Right lobe of liver (tissue), 6 donors: ENCODE measurements around the gene ESYT1. TPM values are rescaled to one million over a fixed set of nuclear protein-coding genes. Genes with fewer than 3 reads are reported as not detected.

Source experiments
- ATAC-seq, 4 donors: fragments of 200-7000 bp; cut with Tn5 transposase; one replicate each; pipeline ENCODE4 v1.9.1; 2020; ENCODE audit warnings: mild to moderate bottlenecking in 4 of 4, moderate library complexity in 4 of 4
- DNase-seq, 3 donors: peaks; one replicate each; pipeline ENCODE4 v3.0.0-alpha.2; 2020
- H3K27ac ChIP-seq, 3 donors: fragments of 200-600 bp; one replicate each; pipeline ENCODE4 v1.8.0; 2022
- H3K27me3 ChIP-seq, 2 donors: fragments of 200-600 bp; one replicate each; pipeline ENCODE4 v1.8.0; 2022
- H3K36me3 ChIP-seq, 4 donors: fragments of 200-600 bp; sonication (generic) in 1 of 4; one replicate each; pipeline versions ENCODE4 v1.5.1 to v1.8.0; 2017 to 2022; ENCODE audit warnings: control low read depth in 1 of 4
- H3K4me1 ChIP-seq, 4 donors: fragments of 200-600 bp; sonication (generic) in 1 of 4; one replicate each; pipeline versions ENCODE4 v1.5.1 to v1.8.0; 2017 to 2022; ENCODE audit warnings: control low read depth in 1 of 4
- H3K4me3 ChIP-seq, 3 donors: fragments of 200-600 bp; one replicate each; pipeline ENCODE4 v1.8.0; 2022
- H3K9me3 ChIP-seq, 4 donors: fragments of 200-600 bp; sonication (generic) in 1 of 4; one replicate each; pipeline versions ENCODE4 v1.5.1 to v1.8.0; 2017 to 2022; ENCODE audit warnings: control low read depth in 1 of 4
- CTCF ChIP-seq, 4 donors: fragments of 200-600 bp in 3 of 4; fragments of 450-650 bp in 1 of 4; IDR thresholded peaks; one replicate each; pipeline versions ENCODE4 v1.5.1 to v1.8.0; 2016 to 2022; ENCODE audit warnings: antibody characterized with exemption in 4 of 4, mild to moderate bottlenecking in 2 of 4
- POLR2A ChIP-seq: fragments of 450-650 bp; IDR thresholded peaks from one replicate; pipeline ENCODE4 v1.6.1; 2017; ENCODE audit warnings: antibody characterized with exemption, mild to moderate bottlenecking
- WGBS: methylation state at CpG from one replicate; pipeline ENCODE4 v1.1.6; 2018; ENCODE audit warnings: low coverage, low lambda C conversion rate; ENCODE audit not compliant: insufficient coverage; ENCODE audit errors: missing lambda C conversion rate; 5-methylcytosine and 5-hydroxymethylcytosine counted together
- intact Hi-C, 2 donors: fragments of 100-400 bp; cut with DNase I; formaldehyde crosslinking; loops; one replicate each; pipeline versions ENCODE4 v1.11.2 to v1.14.1; 2022
- total RNA-seq, 6 experiments: library from RNA; depleted of rRNA in 2 of 6; stranded (reverse); fragments of >200 nt in 2 of 6; fragmentation: NEBNext Ultra II Directional in 3 of 6; extraction: Animal tissue kit (Norgen Biotek cat#: 25700) in 3 of 6; gene quantifications; one replicate each; pipeline versions ENCODE4 v1.1.0 to v1.2.4, GENCODE V29; 2016 to 2023
- donor health status: DM: no; HTN: yes; CAD: no.
- donor health status: DM: no; HTN: no; CAD: no.
- donor health status: DM: no; HTN: no; CAD: no.
- donor health status: DM: no; HTN: yes; CAD: no.
- donor health status: DM: no; HTN: yes; CAD: no.

The ESYT1 gene
- total RNA-seq, 6 experiments from 2014 or later: 56.5 to 117 (median 70.3) TPM

DNA sequence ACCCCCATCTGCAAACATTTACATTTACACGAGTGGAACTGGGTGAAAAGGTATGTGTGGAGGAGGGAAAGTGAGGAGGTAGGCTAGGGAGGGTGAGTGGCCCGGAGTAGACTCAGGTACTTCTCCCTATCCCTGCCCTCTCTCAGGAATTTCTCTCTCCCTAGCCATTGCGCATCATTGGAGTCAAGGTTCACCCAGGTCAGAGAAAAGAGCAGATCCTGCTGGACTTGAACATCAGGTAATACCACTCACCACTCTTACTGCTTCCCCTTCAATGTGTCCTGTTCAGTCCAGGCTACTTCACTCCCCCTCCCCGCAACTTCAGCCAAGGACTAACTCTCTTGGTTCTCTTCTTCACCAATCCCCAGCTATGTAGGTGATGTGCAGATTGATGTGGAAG lies 2.8 kb downstream of the ESYT1 start:
- 50% methylated on average over 2 of the region's 4 CpGs for WGBS
- peaks cover 0 to 49% (median 28%) of the 10 kb centered on the region in 4 donors for H3K36me3 ChIP-seq
- DNase-seq: no peak
- peaks cover 0 to 27% (median 11%) of the 10 kb centered on the region in 4 donors for H3K4me1 ChIP-seq
- no peaks in the 10 kb centered on the region for H3K9me3 ChIP-seq
- no peak overlapping the region for H3K27ac ChIP-seq
- TF ChIP-seq POLR2A (no peak), CTCF (IDR thresholded peaks at IDR 0.05) (no peak)
- intact Hi-C loops: loop anchor here in 1 of 2 donors (5.0 kb wide), 1 partner anchor 56 kb away; the partner anchor contains the start of gene SMARCC2
- no peaks in the 10 kb centered on the region for H3K27me3 ChIP-seq
- H3K4me3 ChIP-seq: no peak overlapping the region
- no peak for ATAC-seq

GRCh38 chr12:56134897-56135296 lies 6.8 kb downstream of the ESYT1 start:
- TF ChIP-seq POLR2A (no peak), CTCF (IDR thresholded peaks at IDR 0.05) (no peak)
- Histone ChIP-seq H3K27ac (no peak overlapping the region), H3K36me3 (peaks cover 0 to 88% (median 47%) of the 10 kb centered on the region in 4 donors), H3K4me1 (peaks cover 0 to 4% (median 0%) of the 10 kb centered on the region in 4 donors), H3K27me3 (no peaks in the 10 kb centered on the region), H3K4me3 (no peak overlapping the region), H3K9me3 (no peaks in the 10 kb centered on the region)
- intact Hi-C loops: loop anchor here in 1 of 2 donors (5.0 kb wide), 1 partner anchor 52 kb away; the partner anchor contains the start of gene SMARCC2
- DNase-seq (no peak), ATAC-seq (no peak)
- 93% methylated on average over 6 of the region's 6 CpGs for WGBS

GRCh38 chr12:56137853-56138571 lies 9.9 kb downstream of the ESYT1 start:
- ATAC-seq (no peak), DNase-seq (no peak)
- 95% methylated on average over 10 of the region's 14 CpGs for WGBS

DNA sequence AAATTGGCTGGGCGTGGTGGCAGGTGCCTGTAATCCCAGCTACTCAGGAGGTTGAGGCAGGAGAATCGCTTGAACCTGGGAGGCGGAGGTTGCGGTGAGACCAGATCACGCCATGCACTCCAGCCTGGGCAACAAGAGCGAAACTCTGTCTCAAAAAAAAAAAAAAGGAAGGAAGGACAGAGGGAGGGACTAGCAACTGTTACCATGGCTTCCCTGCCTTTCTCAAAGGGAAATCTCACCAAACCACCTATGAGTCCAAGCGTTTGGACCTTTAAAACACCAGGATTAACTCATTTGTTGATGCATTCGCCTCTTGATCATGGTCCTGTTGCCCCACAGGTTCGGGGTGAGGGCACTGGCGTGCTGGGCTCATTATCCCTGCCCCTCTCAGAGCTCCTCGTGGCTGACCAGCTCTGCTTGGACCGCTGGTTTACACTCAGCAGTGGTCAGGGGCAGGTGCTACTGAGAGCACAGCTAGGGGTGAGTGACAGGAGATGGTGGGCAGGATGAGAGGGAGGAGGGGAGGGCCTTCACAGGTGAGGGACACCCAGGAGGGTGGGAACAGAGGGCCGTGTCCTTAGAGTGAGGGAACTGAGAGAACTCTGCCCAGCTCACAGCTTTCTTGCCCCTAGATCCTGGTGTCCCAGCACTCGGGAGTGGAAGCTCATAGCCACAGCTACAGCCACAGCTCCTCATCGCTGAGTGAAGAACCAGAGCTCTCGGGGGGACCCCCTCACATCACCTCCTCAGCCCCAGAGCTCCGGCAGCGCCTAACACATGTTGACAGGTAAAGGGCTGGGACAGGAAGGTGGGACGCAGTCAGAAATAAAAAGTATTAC lies 14.1 kb downstream of the ESYT1 start:
- H3K27ac ChIP-seq: no peak overlapping the region
- H3K4me1 ChIP-seq: no peaks in the 10 kb centered on the region
- TF ChIP-seq POLR2A (no peak), CTCF (IDR thresholded peaks at IDR 0.05) (no peak)
- peaks cover 4 to 80% (median 31%) of the 10 kb centered on the region in 4 donors for H3K36me3 ChIP-seq
- H3K4me3 ChIP-seq: no peak overlapping the region
- no peaks in the 10 kb centered on the region for H3K27me3 ChIP-seq
- WGBS: 67% methylated on average over 10 of the region's 19 CpGs
- ATAC-seq (peak in 1 of 4 donors; percentile 24), DNase-seq (no peak)
- no peaks in the 10 kb centered on the region for H3K9me3 ChIP-seq
- intact Hi-C loops: no loop called here

More at GRCh38 chr12:56137853-56138571, 9.9 kb downstream of the ESYT1 start:
- H3K27ac ChIP-seq: no peak overlapping the region
- intact Hi-C loops: no loop called here
- H3K9me3 ChIP-seq: no peaks in the 10 kb centered on the region
- no peaks in the 10 kb centered on the region for H3K27me3 ChIP-seq
- H3K4me1 ChIP-seq: no peaks in the 10 kb centered on the region
- H3K4me3 ChIP-seq: no peak overlapping the region
- no peak for TF ChIP-seq POLR2A
- no peak for TF ChIP-seq CTCF (IDR thresholded peaks at IDR 0.05)
- H3K36me3 ChIP-seq: peaks cover 4 to 91% (median 41%) of the 10 kb centered on the region in 4 donors
